SK-N-MC (cell line): ENCODE data around the gene SEMA3B.

Source experiments
- DNase-seq: peaks from one replicate; pipeline ENCODE4 v3.0.0-alpha.2; 2011; ENCODE audit warnings: low read depth, low spot score
- H3K27ac ChIP-seq: fragments of 200-600 bp; sonication (generic); 2 replicates; pipeline ENCODE4 v1.5.1; 2016; ENCODE audit warnings: mixed run types
- H3K36me3 ChIP-seq: fragments of 200-600 bp; sonication (generic); 2 replicates; pipeline ENCODE4 v1.6.1; 2017; ENCODE audit warnings: antibody characterized with exemption, low read length, mixed read lengths; ENCODE audit not compliant: insufficient read depth
- H3K4me3 ChIP-seq: fragments of 200-600 bp; sonication (generic); 2 replicates; pipeline ENCODE4 v1.5.1; 2016
- H3K9ac ChIP-seq: fragments of 200-600 bp; sonication (generic); 2 replicates; pipeline ENCODE4 v1.8.0; 2017; ENCODE audit warnings: mixed run types, mixed read lengths; ENCODE audit not compliant: insufficient read length
- H3K9me3 ChIP-seq: fragments of 200-600 bp; sonication (generic); 2 replicates; pipeline ENCODE4 v1.6.1; 2017; ENCODE audit warnings: low read depth, mild to moderate bottlenecking, antibody characterized with exemption, low read length, moderate library complexity, mixed read lengths
- EZH2 ChIP-seq: fragments of 200-600 bp; sonication (generic); IDR thresholded peaks from one replicate; pipeline ENCODE4 v1.6.1; 2017; ENCODE audit warnings: antibody characterized with exemption
- FOXP2 ChIP-seq: optimal IDR thresholded peaks from 2 replicates; pipeline ENCODE3; 2011; ENCODE audit warnings: mild to moderate bottlenecking, moderate library complexity; ENCODE audit not compliant: insufficient read depth; ENCODE audit errors: extremely low read length, control extremely low read depth
- POLR2AphosphoS5 ChIP-seq: IDR thresholded peaks from 2 replicates; pipeline ENCODE4 v1.6.1; 2012; ENCODE audit warnings: mild to moderate bottlenecking, low read depth, low read length, borderline replicate concordance

Gene SEMA3B

GRCh38 chr3:50327129-50327528, 58.2 kb downstream of the SEMA3B start:
- no peak for DNase-seq
- Histone ChIP-seq H3K27ac (no peak overlapping the region), H3K4me3 (peak overlapping the region; percentile 81), H3K36me3 (peaks cover 17% of the 10 kb centered on the region; the same call in 1 of the 2 replicates), H3K9me3 (no peaks in the 10 kb centered on the region), H3K9ac (peak overlapping the region; percentile 87)
- no peak for TF ChIP-seq EZH2
- TF ChIP-seq FOXP2, result no peak
- no peak for TF ChIP-seq POLR2AphosphoS5
